Measurements from ENCODE around the gene PAQR4.

GRCh38 chr16:3021449-3022207 is 52.5 kb downstream of the PAQR4 start:
- peak in 1 of 2 donors; percentile 21 for TF ChIP-seq CTCF (IDR thresholded peaks at IDR 0.05)
- no peak for TF ChIP-seq EP300 (IDR thresholded peaks at IDR 0.05)
- no peak for TF ChIP-seq POLR2A (IDR thresholded peaks at IDR 0.05)
